ENCODE measurements around the gene ZNF557. TPM values are rescaled to one million over a fixed set of nuclear protein-coding genes. Genes with fewer than 3 reads are reported as not detected.

ZNF557 gene
- total RNA-seq, 1 experiment from 2014 or later: 13.3 TPM

GRCh38 chr19:7124782-7125181, 55.3 kb downstream of the ZNF557 start:
- no peak for DNase-seq (ENCODE audit: low read depth)

- DNase-seq (ENCODE audit: low read depth): no peak
Observed at GRCh38 chr19:7125221-7125620, 55.7 kb downstream of the ZNF557 start.

- DNase-seq (ENCODE audit: low read depth): no peak
Observed at GRCh38 chr19:7126132-7126531, 56.6 kb downstream of the ZNF557 start.

DNA sequence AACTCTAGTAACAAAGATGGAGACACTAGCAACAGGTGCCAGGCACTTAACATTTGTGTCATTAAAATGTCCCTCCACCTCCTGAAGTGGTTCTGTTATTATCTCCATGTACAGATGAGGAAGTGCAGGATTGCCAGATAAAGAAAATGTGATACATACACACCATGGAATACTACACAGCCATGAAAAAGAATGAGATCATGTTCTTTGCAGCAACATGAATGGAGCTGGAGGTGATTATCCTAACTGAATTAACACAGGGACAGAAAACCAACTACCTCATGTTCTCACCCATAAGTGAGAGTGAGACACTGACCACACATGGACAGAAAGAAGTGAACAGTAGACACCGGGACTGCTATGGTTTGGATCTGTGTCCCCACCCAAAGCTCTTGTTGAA, 60.5 kb downstream of the ZNF557 start:
- no peak for DNase-seq (ENCODE audit: low read depth)

GRCh38 chr19:7132054-7132453, 62.6 kb downstream of the ZNF557 start:
- no peak for DNase-seq (ENCODE audit: low read depth)

DNA sequence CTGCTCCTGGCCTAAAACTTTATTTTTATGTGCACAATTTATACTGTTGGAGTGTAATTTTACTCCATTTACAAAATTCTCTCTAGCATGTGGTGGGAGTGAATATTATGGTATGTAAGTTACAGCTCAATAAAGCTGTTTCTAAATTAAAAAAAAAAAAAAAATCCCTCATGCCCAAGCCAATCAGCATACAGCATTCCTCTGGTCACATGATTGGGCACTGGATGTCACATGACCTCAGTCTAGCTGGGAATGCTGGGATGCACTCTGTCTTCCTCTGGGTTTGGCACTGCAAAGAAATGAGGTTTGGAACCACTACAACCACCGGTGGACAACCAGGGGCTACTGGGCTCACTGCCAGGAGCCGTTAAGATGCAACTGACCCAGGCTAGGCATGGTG, 67.6 kb downstream of the ZNF557 start:
- DNase-seq (ENCODE audit: low read depth): no peak

Other genes with a start within 250 kb of the ZNF557 start
- 0.79 and 0.89 TPM in 2 replicates for gene ADGRE1, start 182.1 kb upstream of the ZNF557 start, total RNA-seq (2014; rRNA removed; shearing (Covaris generic))
- not detected in 2 replicates for gene MBD3L2B, start 48.3 kb upstream of the ZNF557 start, total RNA-seq (2014; rRNA removed; shearing (Covaris generic))
- gene MBD3L5, start 39.1 kb upstream of the ZNF557 start, total RNA-seq (2014; rRNA removed; shearing (Covaris generic)): not detected in 2 replicates
- not detected in 2 replicates for gene MBD3L4, start 29.5 kb upstream of the ZNF557 start, total RNA-seq (2014; rRNA removed; shearing (Covaris generic))
- not detected in 2 replicates for gene MBD3L2, start 20.4 kb upstream of the ZNF557 start, total RNA-seq (2014; rRNA removed; shearing (Covaris generic))
- gene MBD3L3, start 11.0 kb upstream of the ZNF557 start, total RNA-seq (2014; rRNA removed; shearing (Covaris generic)): not detected in 2 replicates
- gene INSR, start 224.7 kb downstream of the ZNF557 start, total RNA-seq (2014; rRNA removed; shearing (Covaris generic)): 0.37 and 1.6 TPM in 2 replicates

All from M059J (cell line).